GM08714 (cell line): ENCODE results near the gene HDAC8.

Source experiments
- H3K4me3 ChIP-seq: fragments of 200-500 bp; sonication (Bioruptor generic); 2 replicates; pipeline ENCODE4 v1.5.1; 2014; ENCODE audit warnings: mild to moderate bottlenecking, low read length, inconsistent platforms
- ZNF274 ChIP-seq: IDR thresholded peaks from 2 replicates; pipeline ENCODE4 v1.6.1; 2012; ENCODE audit warnings: mild to moderate bottlenecking, low read depth, low read length

Gene HDAC8

GRCh38 chrX:72314881-72315280 lies 257.8 kb downstream of the HDAC8 start:
- H3K4me3 ChIP-seq, result no peak overlapping the region
- no peak for TF ChIP-seq ZNF274

DNA sequence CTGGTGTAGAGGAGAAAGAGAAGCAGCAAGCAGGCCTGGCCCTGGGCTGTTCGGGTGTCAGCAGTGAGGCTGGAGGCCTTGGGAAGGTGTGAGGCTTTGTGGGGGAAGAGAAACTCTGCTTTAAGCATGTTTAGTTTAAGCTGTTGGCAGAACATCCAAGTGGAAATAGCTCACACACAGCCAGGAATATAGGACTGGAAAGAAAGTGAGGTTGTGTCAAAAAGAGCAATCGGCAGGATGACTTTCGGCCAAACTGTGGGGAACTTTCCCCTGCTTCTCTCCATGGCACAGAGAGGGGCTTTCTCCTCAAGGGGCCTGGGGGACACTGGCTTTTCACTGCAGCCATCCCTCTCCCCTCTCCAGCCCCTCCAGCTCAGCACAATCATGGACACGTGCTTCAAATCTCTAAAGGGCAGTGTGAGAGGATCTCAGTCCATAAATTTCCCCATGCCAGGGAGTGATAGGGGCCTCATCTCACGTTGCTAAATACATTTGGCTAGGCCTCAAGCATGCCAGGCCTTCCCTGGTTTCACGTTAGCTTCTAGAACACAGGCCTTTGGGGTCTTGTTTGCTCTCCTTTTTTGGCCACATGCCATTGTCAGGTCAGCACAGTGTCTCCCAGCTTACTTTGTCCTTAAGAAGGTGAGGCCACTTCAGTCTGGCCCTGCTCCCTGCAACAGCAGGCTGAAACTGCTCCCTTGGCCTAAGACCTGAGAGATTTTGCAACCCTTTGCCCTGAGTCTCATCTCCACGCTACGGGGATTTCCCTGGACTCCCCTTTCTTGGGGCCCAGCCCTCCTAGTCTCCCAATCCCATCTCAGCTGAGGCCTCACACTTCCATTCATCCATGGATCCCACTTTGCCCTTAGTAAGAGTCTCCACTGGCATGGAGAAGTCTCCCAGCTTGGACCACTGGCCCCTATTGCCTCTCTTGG lies 258.7 kb downstream of the HDAC8 start:
- no peak for TF ChIP-seq ZNF274
- no peak overlapping the region for H3K4me3 ChIP-seq

- H3K4me3 ChIP-seq, result no peak overlapping the region
- no peak for TF ChIP-seq ZNF274
Measured at GRCh38 chrX:72312311-72312940, 260.2 kb downstream of the HDAC8 start.

DNA sequence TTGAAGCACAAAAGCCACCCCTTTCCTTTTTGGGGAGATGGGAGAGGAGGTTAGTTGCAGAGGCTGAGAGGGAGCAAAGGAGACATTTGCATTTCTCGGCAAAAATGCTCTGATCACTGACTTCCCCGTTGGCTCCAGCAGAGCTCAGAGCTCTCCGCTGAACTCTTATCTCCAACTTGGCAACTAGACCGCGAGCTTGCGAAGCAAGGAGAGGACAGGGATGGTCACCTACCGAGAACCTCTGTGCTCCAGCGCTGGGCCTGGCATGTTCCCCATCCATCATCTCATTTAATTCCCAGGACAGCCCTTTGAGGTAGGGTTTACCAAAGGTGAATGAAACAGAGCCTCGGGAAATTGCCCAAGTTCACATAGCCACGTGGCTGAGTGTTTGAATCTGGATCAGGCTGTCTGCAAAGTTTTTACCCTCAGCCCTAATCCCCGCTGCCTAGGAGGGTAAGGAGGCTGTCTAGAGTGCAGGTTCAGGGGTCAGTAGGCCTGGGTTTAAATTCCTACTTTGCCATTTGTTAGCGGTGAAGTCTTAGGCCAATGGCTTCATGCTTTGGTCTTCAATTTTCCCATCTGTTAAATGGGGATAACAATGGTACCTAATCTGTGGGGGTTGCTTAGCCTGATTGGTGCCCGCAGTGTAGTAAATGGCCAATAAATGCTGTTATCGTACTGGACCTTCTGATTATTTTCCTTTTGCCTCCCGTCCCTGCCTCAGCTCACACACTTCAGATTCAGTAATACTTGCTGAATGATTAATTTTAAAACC lies 263.2 kb downstream of the HDAC8 start:
- no peak overlapping the region for H3K4me3 ChIP-seq
- no peak for TF ChIP-seq ZNF274

DNA sequence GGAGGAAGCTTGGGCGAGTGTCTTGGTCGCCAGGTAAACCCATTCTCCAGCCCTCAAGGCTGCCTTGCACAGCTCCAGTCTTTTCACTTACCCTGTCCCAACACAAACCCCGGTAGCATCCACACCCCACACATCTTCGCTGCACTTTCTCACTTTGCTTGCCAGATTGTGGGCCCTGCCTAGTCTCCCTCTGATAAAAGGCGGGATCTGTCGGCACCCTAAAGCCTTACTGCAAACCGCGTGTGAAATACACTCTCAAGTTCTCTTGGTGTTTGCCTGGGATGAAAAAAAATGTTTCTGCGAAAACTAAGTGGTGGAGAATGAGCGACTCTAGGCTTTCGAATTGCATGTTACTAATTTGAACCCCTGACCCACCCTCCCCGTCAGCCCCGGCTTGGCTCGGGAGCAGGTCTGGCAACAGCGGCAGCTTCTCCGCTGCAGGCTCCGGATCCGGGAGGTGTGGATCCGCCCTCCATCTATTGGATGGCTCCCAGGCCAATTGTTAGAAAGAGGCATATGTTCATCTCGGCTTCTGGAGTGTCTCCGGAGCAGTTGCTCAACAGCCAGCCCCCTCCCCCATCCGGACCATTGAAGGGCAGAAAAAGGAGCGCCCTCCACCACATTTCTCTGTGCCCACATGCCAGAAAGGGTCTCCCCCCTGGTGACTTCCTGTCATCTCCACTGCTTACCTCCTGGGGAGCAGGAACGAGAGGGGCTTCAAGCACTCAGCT lies 263.9 kb downstream of the HDAC8 start:
- TF ChIP-seq ZNF274, result no peak
- no peak overlapping the region for H3K4me3 ChIP-seq

GRCh38 chrX:72308209-72308565 lies 264.5 kb downstream of the HDAC8 start:
- no peak for TF ChIP-seq ZNF274
- H3K4me3 ChIP-seq, result no peak overlapping the region

DNA sequence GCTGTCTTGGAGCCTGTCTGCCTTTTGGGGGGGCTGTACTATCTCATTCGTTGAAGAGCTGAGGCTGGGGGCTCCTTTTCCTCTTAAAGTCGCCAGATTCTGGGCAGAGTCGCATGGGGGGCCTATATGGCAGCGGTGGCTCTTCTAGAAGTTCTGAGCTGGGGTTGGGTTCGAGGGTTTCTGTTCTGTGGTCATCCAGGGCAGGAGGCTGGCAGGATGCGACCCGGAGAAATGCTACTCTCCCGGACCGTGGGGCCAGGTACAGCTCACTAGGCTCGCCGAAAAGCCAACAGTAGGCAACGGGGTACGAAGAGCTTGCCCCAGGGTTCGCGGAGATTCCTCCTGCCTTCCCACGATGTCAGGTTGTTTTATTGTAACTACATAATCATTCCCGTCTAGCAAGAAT lies 265.0 kb downstream of the HDAC8 start:
- TF ChIP-seq ZNF274, result no peak
- H3K4me3 ChIP-seq, result no peak overlapping the region

DNA sequence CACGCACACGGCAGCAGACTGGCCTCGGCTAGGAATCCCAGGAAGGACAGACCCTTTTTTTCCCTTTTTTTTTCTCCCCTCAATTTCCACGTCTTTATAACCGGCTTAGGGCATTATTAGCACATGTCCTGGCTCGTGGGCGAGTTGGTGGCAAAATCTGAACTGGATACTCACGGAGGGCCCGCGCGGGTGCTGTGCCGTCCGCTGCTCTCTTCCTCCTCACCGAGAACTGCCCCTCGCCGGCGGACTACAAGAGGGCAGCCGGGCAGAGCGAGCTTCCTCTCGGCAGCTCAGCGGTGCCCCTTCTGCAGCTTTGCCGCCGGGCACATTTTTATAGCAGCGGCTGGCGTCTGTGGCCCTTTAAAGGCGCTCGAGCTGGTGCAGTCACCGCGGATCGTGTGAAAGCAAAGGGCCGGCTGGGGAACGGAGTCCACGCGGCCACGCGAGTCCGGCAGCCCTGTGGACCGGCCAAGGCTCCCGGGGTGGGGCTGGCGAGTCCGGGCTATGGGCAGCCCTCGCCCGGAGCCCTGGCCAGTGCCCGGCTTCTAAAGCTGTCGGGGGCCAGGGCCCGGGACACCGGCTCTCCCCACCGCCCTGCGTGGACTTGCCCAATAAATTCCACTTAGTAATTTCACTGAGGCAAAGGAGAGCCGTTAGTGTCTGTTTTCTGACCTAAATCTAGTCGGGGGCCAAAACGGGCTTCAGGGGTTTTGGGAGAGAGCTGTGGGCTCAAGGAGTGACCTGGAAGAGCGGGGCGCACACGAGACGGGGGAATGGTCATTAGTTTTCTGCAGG lies 265.6 kb downstream of the HDAC8 start:
- peak overlapping the region; percentile 31; the same call in 1 of the 2 replicates for H3K4me3 ChIP-seq
- TF ChIP-seq ZNF274, result no peak

DNA sequence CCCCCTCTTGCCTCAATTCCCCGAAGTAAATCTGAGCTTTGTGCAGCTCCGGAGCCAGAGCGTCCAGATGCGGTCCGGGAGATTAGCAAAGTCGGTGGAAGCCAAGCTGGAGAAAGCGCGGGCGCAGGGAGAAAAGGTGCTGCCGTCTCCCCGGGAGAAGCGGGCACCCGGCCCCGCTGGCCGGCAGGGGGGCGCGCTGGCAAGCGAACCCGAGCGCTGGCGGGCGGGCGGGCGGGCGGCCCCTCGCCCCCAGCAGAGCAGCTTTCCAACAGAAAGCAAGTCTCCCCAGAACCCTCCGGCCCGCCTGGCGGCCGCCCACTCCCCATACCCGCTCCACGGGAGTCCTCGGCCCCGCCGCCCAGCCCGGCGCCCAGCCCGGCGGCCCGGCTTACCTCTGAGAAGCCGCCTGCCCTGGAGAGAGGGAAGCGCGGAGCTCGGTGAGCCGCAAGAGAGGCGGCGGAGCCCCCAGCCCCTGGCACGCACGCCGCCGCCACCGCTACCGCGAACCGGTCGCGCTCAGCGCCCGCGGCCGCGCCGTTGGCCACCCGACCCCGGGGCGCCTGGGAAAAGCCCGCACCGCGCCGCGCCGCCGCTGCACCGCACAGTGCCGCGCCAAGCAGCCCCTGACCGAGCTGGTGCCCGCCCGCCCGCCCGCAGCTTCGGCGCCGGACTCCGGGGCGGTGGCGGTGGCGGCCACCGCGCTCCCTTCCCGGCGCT lies 266.4 kb downstream of the HDAC8 start:
- no peak for TF ChIP-seq ZNF274
- peak overlapping the region; percentile 31; the same call in 1 of the 2 replicates for H3K4me3 ChIP-seq

DNA sequence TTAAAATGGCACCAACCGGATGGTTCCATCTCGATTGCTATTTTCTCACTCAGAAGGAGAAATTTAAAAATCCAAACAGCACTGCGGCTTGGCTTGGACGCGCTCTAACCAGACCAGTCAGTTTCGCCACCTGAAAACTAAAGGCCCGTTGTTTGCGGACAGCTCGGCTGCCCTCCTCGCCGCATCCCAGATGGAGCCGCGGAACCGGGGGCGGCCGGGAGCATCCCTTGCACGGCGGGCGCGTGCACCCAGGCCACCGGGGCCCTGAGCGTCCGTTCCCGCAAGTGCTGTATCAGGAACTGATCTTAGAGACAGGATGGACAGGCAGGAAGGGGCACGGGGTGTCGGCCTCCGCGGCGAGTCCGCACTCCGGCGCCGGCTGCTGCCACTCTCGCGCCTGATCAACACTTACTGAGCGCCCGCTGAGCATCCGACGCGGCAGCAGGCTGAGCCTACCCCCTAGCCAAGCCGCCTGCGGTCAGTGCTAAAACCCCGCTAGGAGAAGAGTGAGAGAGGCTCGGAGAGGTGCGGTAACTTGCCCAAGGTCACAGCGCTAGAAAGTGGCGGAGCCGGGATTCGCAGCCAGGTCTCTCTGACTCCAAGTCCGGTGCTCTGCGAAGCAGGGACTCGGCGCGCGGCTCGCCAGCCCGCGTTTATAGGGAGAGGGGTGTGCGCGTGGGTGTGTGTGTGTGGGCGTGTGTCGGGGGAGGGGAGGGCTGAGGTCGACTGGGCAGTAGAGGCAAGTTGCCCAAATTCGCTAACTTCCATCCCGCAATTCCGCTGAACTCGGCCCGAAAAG lies 267.2 kb downstream of the HDAC8 start, which contains the start of gene CITED1:
Gene CITED1 (minus strand): TSS at position 629 of the 799 bp plus-strand sequence. CDS start 3,045 bp downstream, outside the sequence.
- H3K4me3 ChIP-seq, result peak within 1 kb of the TSS; percentile 31; the same call in 1 of the 2 replicates
- no peak for TF ChIP-seq ZNF274

DNA sequence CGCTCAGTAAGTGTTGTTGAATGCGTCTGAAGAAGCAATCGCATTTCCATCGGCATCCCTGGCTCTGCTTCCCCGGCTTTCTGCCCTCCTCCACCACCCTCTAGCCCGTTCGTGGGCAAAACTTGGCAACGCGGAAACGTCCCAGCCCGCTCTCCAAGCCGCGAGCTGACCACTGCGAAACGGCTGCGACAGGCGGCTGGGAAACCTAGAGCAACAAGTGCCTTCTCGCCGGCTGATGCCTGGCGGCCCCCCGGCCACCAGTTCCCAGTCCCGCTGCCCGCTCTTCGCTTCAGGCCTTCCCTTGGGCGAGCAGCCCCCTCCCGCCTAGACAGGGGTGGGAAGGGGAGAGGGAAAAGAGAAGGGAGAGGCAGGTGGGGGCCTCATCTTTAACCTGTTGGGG lies 267.8 kb downstream of the HDAC8 start:
- H3K4me3 ChIP-seq, result no peak overlapping the region
- TF ChIP-seq ZNF274, result no peak

GRCh38 chrX:72301781-72302180 lies 270.9 kb downstream of the HDAC8 start:
- no peak overlapping the region for H3K4me3 ChIP-seq
- no peak for TF ChIP-seq ZNF274
